SK-N-SH (cell line): Measurements from ENCODE around the gene ROS1. TPM values are rescaled to one million over a fixed set of nuclear protein-coding genes. Genes with fewer than 3 reads are reported as not detected.

ENCODE experiments used
- CTCF ChIA-PET: fragments of 300-600, 350-600 bp; formaldehyde crosslinking; extraction: SDS; loops from one replicate; lab custom pipeline; 2021; lab: Yijun Ruan, JAX
- POLR2A ChIA-PET: fragments of 350-600 bp; sonication (Branson Sonifier 250); formaldehyde crosslinking; extraction: SDS; loops from one replicate; lab custom pipeline; 2020; ENCODE audit warnings: antibody characterized with exemption, inconsistent platforms; lab: Yijun Ruan, JAX
- DNase-seq: peaks from one replicate; pipeline ENCODE4 v3.0.0; 2012
- H2AFZ ChIP-seq: fragments of 200-600 bp; sonication (generic); 2 replicates; pipeline ENCODE4 v1.8.1; 2016; ENCODE audit warnings: antibody characterized with exemption, mild to moderate bottlenecking, low read depth
- H3F3A ChIP-seq: fragments of 200-600 bp; sonication (generic); replicated peaks from 2 replicates; pipeline ENCODE3; 2016; ENCODE audit warnings: antibody characterized with exemption, mild to moderate bottlenecking; ENCODE audit not compliant: insufficient read depth
- H3K27ac ChIP-seq, 2 experiments: fragments of 200-500 bp in 1 of 2; fragments of 200-600 bp in 1 of 2; sonication (Bioruptor generic) in 1 of 2; sonication (generic), shearing (Covaris generic) in 1 of 2; 2 replicates each; pipeline versions ENCODE4 v1.5.1 to v1.6.1; 2014 to 2016; ENCODE audit warnings: low read depth in 2 of 2, inconsistent platforms in 1 of 2, low read length in 1 of 2, mild to moderate bottlenecking in 1 of 2, mixed read lengths in 1 of 2
- H3K27me3 ChIP-seq: fragments of 200-600 bp; sonication (generic), shearing (Covaris generic); 2 replicates; pipeline ENCODE4 v1.6.1; 2016; ENCODE audit warnings: mixed run types; ENCODE audit not compliant: insufficient read depth
- H3K36me3 ChIP-seq, 2 experiments: fragments of 200-500 bp in 1 of 2; fragments of 200-600 bp in 1 of 2; sonication (Bioruptor generic) in 1 of 2; sonication (generic) in 1 of 2; replicated peaks in 1 of 2; 2 replicates each; pipeline versions ENCODE3 to v1.5.1; 2014 to 2016; ENCODE audit warnings: low read length in 1 of 2, mild to moderate bottlenecking in 1 of 2; ENCODE audit not compliant: insufficient read depth in 2 of 2, control insufficient read depth in 1 of 2
- H3K4me1 ChIP-seq, 2 experiments: fragments of 200-500 bp in 1 of 2; fragments of 200-600 bp in 1 of 2; sonication (Bioruptor generic) in 1 of 2; sonication (generic), shearing (Covaris generic) in 1 of 2; 2 replicates each; pipeline versions ENCODE4 v1.5.1 to v1.6.1; 2014 to 2016; ENCODE audit warnings: low read depth in 1 of 2, low read length in 1 of 2, mixed run types in 1 of 2; ENCODE audit not compliant: insufficient read depth in 2 of 2, control insufficient read depth in 1 of 2
- H3K4me2 ChIP-seq: fragments of 200-600 bp; sonication (generic), shearing (Covaris generic); 2 replicates; pipeline ENCODE4 v1.6.1; 2017; ENCODE audit warnings: mixed run types
- H3K4me3 ChIP-seq, 2 experiments: fragments of 200-500 bp in 1 of 2; fragments of 200-600 bp in 1 of 2; sonication (Bioruptor generic) in 1 of 2; sonication (generic), shearing (Covaris generic) in 1 of 2; 2 replicates each; pipeline versions ENCODE4 v1.5.1 to v1.8.1; 2014 to 2016; ENCODE audit warnings: low read depth in 2 of 2, inconsistent platforms in 1 of 2, low read length in 1 of 2, mild to moderate bottlenecking in 1 of 2, mixed read lengths in 1 of 2, moderate library complexity in 1 of 2
- H3K79me2 ChIP-seq: fragments of 200-600 bp; sonication (generic); 2 replicates; pipeline ENCODE4 v1.8.1; 2017; ENCODE audit warnings: mild to moderate bottlenecking; ENCODE audit not compliant: insufficient read depth
- H3K9ac ChIP-seq: fragments of 200-600 bp; sonication (generic); 2 replicates; pipeline ENCODE4 v1.6.1; 2017; ENCODE audit warnings: mixed run types
- H3K9me2 ChIP-seq: fragments of 200-600 bp; sonication (generic); 2 replicates; pipeline ENCODE4 v1.6.1; 2017; ENCODE audit warnings: mixed run types
- H3K9me3 ChIP-seq: fragments of 200-600 bp; sonication (generic); 2 replicates; pipeline ENCODE4 v1.6.1; 2017; ENCODE audit warnings: mixed run types, mild to moderate bottlenecking, moderate library complexity
- H4K20me1 ChIP-seq: fragments of 200-600 bp; sonication (generic); 2 replicates; pipeline ENCODE4 v1.6.1; 2017; ENCODE audit warnings: mild to moderate bottlenecking, mixed run types; ENCODE audit not compliant: insufficient read depth
- CTCF ChIP-seq: fragments of 200-600 bp; sonication (generic); IDR thresholded peaks from 2 replicates; pipeline ENCODE4 v1.6.1; 2017; ENCODE audit warnings: antibody characterized with exemption, mild to moderate bottlenecking, moderate library complexity
- ELF1 ChIP-seq: IDR thresholded peaks from 2 replicates; pipeline ENCODE4 v1.4.0; 2012
- EP300 ChIP-seq, 2 experiments: IDR thresholded peaks; 2 replicates each; pipeline versions ENCODE4 v1.4.0 to v1.6.1; 2012; ENCODE audit warnings: borderline replicate concordance in 1 of 2, low read depth in 1 of 2, low read length in 1 of 2
- EZH2phosphoT487 ChIP-seq: fragments of 200-600 bp; sonication (generic); IDR thresholded peaks from 2 replicates; pipeline ENCODE4 v1.6.1; 2017; ENCODE audit warnings: low read depth, mixed run types, mild to moderate bottlenecking, antibody characterized with exemption, moderate library complexity, borderline replicate concordance
- FOXJ3 ChIP-seq: sonication (generic); formaldehyde crosslinking; IDR thresholded peaks from 2 replicates; pipeline ENCODE4 v1.5.1; 2020; ENCODE audit warnings: mild to moderate bottlenecking, missing genetic modification reagents
- GABPA ChIP-seq: IDR thresholded peaks from 2 replicates; pipeline ENCODE4 v1.4.0; 2012; ENCODE audit warnings: low read depth, mild to moderate bottlenecking
- MAX ChIP-seq: IDR thresholded peaks from 2 replicates; pipeline ENCODE4 v1.4.0; 2012; ENCODE audit warnings: low read depth
- MEF2A ChIP-seq: IDR thresholded peaks from 2 replicates; pipeline ENCODE4 v1.4.0; 2012; ENCODE audit warnings: low read depth, borderline replicate concordance
- MXI1 ChIP-seq: IDR thresholded peaks from 2 replicates; pipeline ENCODE4 v1.6.1; 2012; ENCODE audit warnings: mild to moderate bottlenecking, low read depth, low read length, improper control_type of control experiment
- NFIC ChIP-seq: IDR thresholded peaks from 2 replicates; pipeline ENCODE4 v1.4.0; 2012; ENCODE audit warnings: borderline replicate concordance
- NRF1 ChIP-seq: IDR thresholded peaks from 2 replicates; pipeline ENCODE4 v1.6.1; 2012; ENCODE audit warnings: low read depth, mild to moderate bottlenecking, low read length
- RAD21 ChIP-seq: IDR thresholded peaks from 2 replicates; pipeline ENCODE4 v1.6.1; 2012; ENCODE audit warnings: mild to moderate bottlenecking, low read length
- REST ChIP-seq: IDR thresholded peaks from 2 replicates; pipeline ENCODE4 v1.6.1; 2012; ENCODE audit warnings: mild to moderate bottlenecking, low read depth, low read length, moderate library complexity
- RFX5 ChIP-seq: IDR thresholded peaks from 2 replicates; pipeline ENCODE4 v1.6.1; 2012; ENCODE audit warnings: mild to moderate bottlenecking, improper control_type of control experiment, low read length
- SIN3A ChIP-seq: IDR thresholded peaks from 2 replicates; pipeline ENCODE4 v1.6.1; 2012; ENCODE audit warnings: low read depth, mild to moderate bottlenecking, low read length, moderate library complexity, borderline replicate concordance
- SMC3 ChIP-seq: IDR thresholded peaks from 2 replicates; pipeline ENCODE4 v1.6.1; 2012; ENCODE audit warnings: low read depth, low read length, improper control_type of control experiment
- USF1 ChIP-seq: IDR thresholded peaks from 2 replicates; pipeline ENCODE4 v1.4.0; 2012; ENCODE audit warnings: low read depth, borderline replicate concordance
- WGBS: methylation state at CpG from one replicate; pipeline ENCODE4 v1.1.6; 2017; ENCODE audit warnings: low lambda C conversion rate; 5-methylcytosine and 5-hydroxymethylcytosine counted together
- polyA plus RNA-seq, 3 experiments: library from polyadenylated mRNA; depleted of rRNA; stranded (reverse); fragments of >200 nt; gene quantifications; 2 replicates each; pipeline ENCODE4 v1.2.3, GENCODE V29; 2012

Gene ROS1
- polyA plus RNA-seq, 1 of the 3 experiments (the other 2 are of a cell fraction), result 1.8 TPM

- Histone ChIP-seq H3K9me2 (no peaks in the 10 kb centered on the region), H3K4me3 (no peak overlapping the region), H3K4me2 (no peak overlapping the region), H3K79me2 (no peaks in the 10 kb centered on the region; the same call in 1 of the 2 replicates), H3F3A (no peaks in the 10 kb centered on the region), H4K20me1 (no peaks in the 10 kb centered on the region), H3K36me3 (peaks cover 0 to 2% of the 10 kb centered on the region in 2 experiments), H3K9ac (no peak overlapping the region), H3K4me1 (no peaks in the 10 kb centered on the region), H3K27me3 (no peaks in the 10 kb centered on the region), H2AFZ (no peak overlapping the region), H3K9me3 (no peaks in the 10 kb centered on the region), H3K27ac (no peak overlapping the region)
- CTCF ChIA-PET, result interaction anchor here (1.0 to 1.3 kb wide), 3 partner anchors 92 to 150 kb away, joined by 3 to 6 read pairs (median 3); no protein-coding TSS in a partner anchor
- no peak for DNase-seq
- TF ChIP-seq RAD21 (no peak), MEF2A (no peak), SIN3A (no peak), MAX (no peak), MXI1 (no peak), NRF1 (no peak), RFX5 (no peak), GABPA (no peak), NFIC (no peak), FOXJ3 (no peak), REST (no peak), USF1 (no peak)
- 71% methylated on average over 5 of the region's 5 CpGs for WGBS
- POLR2A ChIA-PET, result no interaction called here
Observed at GRCh38 chr6:117456998-117457397, 31.3 kb upstream of the ROS1 start.

GRCh38 chr6:117456250-117456649 lies 30.5 kb upstream of the ROS1 start:
- CTCF ChIA-PET, result interaction anchor here (1.3 kb wide), 1 partner anchor 99 kb away, joined by 6 read pairs; no protein-coding TSS in a partner anchor
- H3K9ac ChIP-seq, result no peak overlapping the region
- no peaks in the 10 kb centered on the region for H3F3A ChIP-seq
- no peak overlapping the region for H3K4me3 ChIP-seq
- no peak for DNase-seq
- 79% methylated on average over 1 of the region's 1 CpG for WGBS
- no peaks in the 10 kb centered on the region for H3K9me3 ChIP-seq
- H3K4me2 ChIP-seq, result no peak overlapping the region
- no peaks in the 10 kb centered on the region for H3K9me2 ChIP-seq
- no peaks in the 10 kb centered on the region for H3K36me3 ChIP-seq
- H4K20me1 ChIP-seq, result no peaks in the 10 kb centered on the region
- H2AFZ ChIP-seq, result peak overlapping the region; percentile 77
- POLR2A ChIA-PET, result no interaction called here
- no peak overlapping the region for H3K27ac ChIP-seq
- H3K79me2 ChIP-seq, result no peaks in the 10 kb centered on the region; the same call in 1 of the 2 replicates
- TF ChIP-seq CTCF (no peak), NFIC (no peak), MXI1 (no peak), GABPA (no peak), ELF1 (no peak), SIN3A (no peak), MAX (no peak), MEF2A (no peak), SMC3 (no peak), EZH2phosphoT487 (no peak), EP300 (IDR thresholded peaks at IDR 0.05; ENCODE audit: borderline replicate concordance in 1 of 2, low read depth in 1 of 2, low read length in 1 of 2) (no peak)
- H3K4me1 ChIP-seq, result no peaks in the 10 kb centered on the region
- no peaks in the 10 kb centered on the region for H3K27me3 ChIP-seq
